ENCODE results near the gene TBC1D2B.

TBC1D2B gene

GRCh38 chr15:78024519-78024870 lies 53.0 kb downstream of the TBC1D2B start:
- no peak for ATAC-seq

DNA sequence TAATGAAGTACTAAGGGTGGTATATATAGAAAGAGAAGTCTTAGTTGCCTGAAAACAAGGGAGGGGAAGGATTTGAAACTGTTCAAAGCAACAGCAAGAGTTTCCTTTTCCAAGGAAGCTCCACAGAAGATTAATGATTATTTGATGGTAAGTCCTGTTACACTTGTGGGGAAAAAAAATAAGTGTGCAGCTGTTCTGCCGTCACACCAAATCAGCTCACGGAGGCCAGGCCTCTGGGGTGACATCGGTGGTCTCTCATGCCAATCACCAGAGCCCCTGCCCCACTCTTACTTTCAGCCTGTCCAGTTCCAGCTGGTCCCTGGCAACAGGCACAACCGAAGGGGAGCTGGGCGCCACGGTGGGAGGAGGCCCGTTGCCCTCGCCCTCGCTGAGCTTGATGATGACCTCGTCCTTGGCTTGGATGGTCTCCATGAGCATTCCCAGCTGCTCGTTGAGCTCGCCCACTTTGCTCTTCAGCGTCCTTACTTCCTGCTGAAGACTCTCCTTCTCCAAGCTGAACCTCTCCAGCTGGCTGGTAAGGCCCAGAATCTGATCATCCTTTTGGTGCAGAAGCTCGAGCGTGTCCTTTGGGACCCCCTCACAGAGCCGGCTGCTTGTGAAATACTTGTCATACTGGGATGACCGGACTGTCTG lies 53.5 kb downstream of the TBC1D2B start:
- ATAC-seq, result no peak

DNA sequence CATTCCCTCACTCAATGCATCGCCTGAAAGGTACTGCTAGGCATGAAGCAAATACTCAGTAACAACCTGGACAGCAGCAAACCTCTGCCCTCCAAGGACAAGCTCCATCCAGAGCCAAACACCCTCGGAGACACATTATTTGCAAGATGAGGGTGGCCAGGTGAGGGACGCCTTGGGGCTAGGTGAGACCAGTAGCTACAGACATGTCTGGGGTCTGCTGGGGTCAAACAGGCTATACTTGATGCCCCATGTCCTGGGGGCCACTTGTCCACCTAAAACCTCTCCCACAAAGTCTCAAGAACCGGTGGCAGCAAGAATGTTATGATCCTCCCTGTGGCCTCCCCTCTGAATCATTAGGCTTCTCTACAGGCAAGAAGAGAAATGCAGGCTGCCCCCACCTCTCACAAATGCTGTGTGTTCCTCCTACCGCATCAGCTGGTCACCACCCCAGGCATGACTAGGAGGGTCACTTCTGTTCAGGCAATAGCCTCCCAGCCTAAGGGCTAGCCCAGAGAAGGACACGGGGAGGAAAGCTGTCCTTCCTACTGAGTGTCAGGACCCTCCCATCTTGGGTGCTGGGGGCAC lies 54.3 kb downstream of the TBC1D2B start:
- no peak for ATAC-seq

- no peak for ATAC-seq
Measured at GRCh38 chr15:78021761-78022160, 55.8 kb downstream of the TBC1D2B start.

GRCh38 chr15:78020007-78020406 lies 57.5 kb downstream of the TBC1D2B start:
- no peak for ATAC-seq

- ATAC-seq, result peak in 1 of 2 donors; percentile 38
Measured at GRCh38 chr15:78018946-78019644, 58.4 kb downstream of the TBC1D2B start.

GRCh38 chr15:78018445-78018844 lies 59.1 kb downstream of the TBC1D2B start:
- no peak for ATAC-seq

- no peak for ATAC-seq
Measured at GRCh38 chr15:78016860-78017259, 60.7 kb downstream of the TBC1D2B start.

DNA sequence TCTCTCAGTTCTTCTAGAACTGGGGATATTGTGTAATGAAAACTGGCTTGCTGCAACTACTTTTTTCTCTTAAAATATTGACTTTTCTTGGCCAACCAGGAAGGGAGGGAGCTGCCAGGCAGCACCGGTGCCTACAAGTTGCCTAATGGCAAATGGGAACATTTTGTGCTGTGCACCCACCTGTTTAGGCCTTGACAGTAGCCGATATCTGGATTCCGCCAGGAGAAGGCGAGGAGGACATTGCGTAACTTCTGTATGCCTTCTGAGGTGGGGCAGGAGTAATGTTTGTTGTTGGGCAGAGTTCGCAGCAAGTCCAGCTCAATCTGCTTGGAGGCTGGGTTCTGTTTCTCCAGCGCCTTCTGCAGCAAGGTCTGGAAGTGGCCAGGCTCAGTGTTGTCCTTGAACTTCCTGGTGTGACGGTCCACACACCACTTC lies 64.9 kb downstream of the TBC1D2B start:
- ATAC-seq, result no peak

- no peak for ATAC-seq
Measured at GRCh38 chr15:78010067-78010466, 67.4 kb downstream of the TBC1D2B start.

- ATAC-seq, result no peak
Measured at GRCh38 chr15:78007964-78008886, 69.3 kb downstream of the TBC1D2B start.

DNA sequence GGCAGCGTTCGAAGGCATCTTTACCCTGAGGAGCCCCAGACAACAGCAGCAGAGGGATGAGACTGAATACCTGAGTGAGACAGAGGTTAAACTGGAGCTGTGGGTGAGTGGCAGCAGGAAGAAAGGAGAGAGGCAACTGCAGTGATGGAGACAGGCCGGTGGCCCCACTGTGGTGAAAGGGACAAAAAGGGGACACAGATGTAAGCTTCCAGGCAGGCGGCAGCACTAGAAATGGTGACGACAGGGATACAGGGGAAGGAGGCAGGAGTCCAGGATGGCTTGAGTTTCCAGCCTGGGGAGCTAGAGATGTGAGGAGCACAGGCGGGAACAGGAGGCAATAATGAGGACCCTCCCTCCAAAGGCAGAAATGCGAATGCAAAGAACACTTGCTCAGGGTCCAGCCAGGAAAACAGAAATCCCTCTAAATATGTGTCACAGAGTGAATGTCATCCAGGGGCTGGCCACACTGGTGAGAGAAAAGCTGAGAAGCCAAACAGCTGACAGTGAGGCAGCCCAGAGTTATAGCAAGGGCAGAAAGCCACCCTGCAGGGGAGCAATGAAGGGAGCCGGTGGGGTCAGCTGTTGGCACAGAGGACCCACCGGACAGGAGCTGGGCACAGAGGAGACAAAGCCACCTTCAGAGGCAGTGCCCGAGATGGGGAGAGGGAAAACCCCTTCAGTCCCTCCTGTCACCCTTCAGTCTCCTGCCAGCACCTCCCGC lies 70.1 kb downstream of the TBC1D2B start:
- no peak for ATAC-seq

DNA sequence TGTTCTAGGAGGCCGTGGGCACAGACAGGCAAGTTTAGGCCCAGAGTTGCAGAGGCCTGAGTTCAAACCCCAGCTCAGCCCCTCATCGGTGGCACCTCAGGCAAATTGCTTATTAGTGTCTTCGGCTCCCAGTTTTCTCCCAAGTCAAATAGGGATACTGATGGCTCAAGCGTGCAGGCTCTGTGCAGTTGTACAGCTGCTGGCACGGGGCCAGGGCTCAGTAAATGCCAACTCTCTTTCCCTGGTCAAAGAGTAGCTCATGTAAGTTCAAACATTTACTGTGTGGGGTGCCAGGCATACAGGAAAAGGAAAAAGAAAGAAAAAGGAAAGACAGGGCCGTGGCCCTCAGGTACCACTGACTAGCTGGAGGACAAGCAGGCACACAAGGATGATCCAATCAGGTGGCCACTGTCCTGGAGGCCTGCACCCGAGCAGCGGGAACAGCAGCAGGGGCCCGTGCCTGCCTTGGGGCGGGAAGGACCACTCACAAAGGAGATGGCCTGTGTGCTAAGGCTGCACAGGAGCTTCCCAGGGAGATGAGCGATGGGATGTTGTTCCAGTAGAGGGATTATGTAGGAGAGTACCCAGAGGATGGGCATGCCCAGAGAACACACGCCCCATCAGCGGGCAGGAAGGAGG lies 70.8 kb downstream of the TBC1D2B start:
- ATAC-seq, result no peak

- ATAC-seq, result no peak
Measured at GRCh38 chr15:78004919-78005634, 72.4 kb downstream of the TBC1D2B start.

DNA sequence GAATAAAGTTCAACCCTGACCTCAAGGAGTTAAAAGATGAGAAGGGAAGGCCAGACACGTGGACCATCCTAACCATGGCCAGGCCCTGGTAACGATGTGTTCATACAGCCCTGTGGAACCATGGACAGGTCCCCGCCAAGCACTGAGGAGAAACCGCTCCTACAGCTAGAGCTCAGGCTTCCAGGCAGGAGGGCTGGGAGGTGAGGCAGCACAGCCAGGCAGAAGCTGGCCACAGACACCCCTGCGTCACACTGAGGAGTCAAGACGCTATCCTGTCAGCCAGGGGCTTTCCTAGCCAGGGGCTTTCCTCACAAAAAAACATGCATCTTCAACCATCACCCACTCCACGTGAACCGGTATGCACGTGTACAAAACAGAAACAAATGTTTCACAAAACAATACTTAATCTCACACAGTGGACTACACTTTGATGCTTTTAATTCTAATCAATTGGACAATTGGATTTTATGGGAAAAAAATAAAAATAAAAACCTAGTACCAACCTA lies 73.2 kb downstream of the TBC1D2B start:
- peak; percentile 49 to 66 for ATAC-seq

DNA sequence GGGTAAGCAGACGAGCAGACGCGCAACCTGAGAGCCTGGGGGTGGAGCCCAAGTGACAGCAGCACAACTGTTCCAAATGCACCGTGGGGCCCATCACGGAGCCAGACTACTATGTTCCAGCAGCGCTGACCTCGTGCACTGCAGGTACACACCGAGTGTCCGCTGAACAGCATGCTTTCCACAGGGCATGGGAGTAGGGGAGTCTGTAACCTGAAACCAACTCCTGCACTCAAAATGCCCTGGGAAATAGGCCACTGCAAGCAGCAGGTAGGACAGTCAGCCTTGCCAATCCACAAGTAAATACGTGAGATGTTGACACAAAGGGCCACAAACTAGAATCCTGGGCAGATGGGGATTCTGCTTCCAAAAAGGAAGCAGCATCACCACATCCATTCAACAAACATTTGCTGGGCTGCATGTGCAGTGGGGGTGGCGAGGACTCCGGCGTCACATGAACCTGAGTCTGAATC lies 73.9 kb downstream of the TBC1D2B start:
- no peak for ATAC-seq

DNA sequence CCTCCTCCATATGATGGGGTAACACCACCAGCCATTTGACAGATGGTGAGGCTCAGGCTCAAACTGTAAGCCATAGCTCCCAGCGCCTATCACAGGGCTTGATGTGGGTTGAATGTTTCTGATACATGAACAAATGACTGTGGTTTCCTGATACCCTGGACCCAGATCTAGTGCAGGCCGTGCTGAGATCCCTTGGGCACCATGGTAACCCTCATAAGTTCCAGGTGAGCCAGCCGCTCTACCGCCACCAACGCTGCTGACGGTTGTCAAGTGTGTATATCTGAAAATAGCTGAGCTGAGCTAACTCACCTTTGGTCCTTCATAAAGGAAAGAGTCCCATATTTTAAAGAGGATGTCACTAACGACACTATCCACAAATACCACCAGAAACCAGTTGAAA lies 74.5 kb downstream of the TBC1D2B start:
- ATAC-seq, result no peak

DNA sequence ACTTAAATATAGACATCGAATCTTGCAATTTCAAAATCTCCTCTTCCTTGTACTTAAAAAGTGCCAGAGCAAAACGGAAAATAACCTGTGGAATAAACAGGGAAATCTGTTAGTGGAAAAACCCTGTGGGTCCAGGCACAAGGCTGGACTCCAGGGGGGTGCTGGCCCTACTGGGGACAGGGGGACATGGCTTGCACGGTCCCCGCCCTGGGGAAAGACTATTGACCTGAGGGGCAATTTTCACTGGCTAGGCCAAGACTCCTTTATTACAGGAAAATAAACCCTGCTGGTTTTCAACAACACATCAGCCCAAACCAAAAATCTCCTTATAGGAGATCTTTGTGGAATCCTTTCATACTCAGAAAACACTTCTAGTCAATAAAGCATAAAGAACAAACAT lies 75.9 kb downstream of the TBC1D2B start:
- ATAC-seq, result no peak

DNA sequence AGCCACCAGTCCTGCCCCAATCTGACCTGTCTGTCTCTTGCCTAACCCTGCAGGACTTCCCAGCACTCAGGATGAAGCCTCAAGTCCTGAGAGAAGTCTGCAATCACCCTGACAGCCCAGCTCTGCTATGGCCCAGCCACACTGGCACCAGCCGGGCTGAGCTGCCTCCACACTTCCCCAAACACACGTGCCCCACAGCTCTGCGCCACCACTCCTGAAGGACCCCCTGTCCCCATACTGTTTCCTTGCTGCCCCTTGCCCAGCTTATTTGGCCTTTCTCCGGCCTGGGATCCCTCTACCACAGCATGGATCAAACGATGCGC lies 76.6 kb downstream of the TBC1D2B start:
- no peak for ATAC-seq

GRCh38 chr15:78000091-78000926 lies 77.2 kb downstream of the TBC1D2B start:
- ATAC-seq, result peak; percentile 82 to 88
